K562 (cell line): ENCODE measurements around the gene MIS18A. TPM values are rescaled to one million over a fixed set of nuclear protein-coding genes. Genes with fewer than 3 reads are reported as not detected.

Experiments
- ATF1 ChIP-seq, 2 experiments: fragments of 450-650 bp in 1 of 2; IDR thresholded peaks; 2 replicates each; pipeline ENCODE4 v1.6.1; 2016; ENCODE audit warnings: missing compliant biosample characterization in 1 of 2, missing genetic modification characterization in 1 of 2
- CREM ChIP-seq: IDR thresholded peaks from 2 replicates; pipeline ENCODE4 v1.6.1; 2014; ENCODE audit warnings: antibody characterized with exemption, low read depth
- FOXK1 ChIP-seq: sonication (generic); formaldehyde crosslinking; IDR thresholded peaks from 2 replicates; pipeline ENCODE4 v1.8.0; 2022; ENCODE audit warnings: missing genetic modification reagents, mild to moderate bottlenecking, borderline replicate concordance
- FOXO4 ChIP-seq: fragments of 450-650 bp; formaldehyde crosslinking; IDR thresholded peaks from 2 replicates; pipeline ENCODE4 v1.4.0; 2020; ENCODE audit warnings: mild to moderate bottlenecking, moderate library complexity
- GMEB1 ChIP-seq: fragments of 250-450 bp; sonication (Bioruptor Pico); IDR thresholded peaks from 2 replicates; pipeline ENCODE4 v1.4.0; 2020; ENCODE audit warnings: mild to moderate bottlenecking
- HLTF ChIP-seq: fragments of 450-650 bp; IDR thresholded peaks from 2 replicates; pipeline ENCODE4 v1.6.1; 2016
- KLF10 ChIP-seq: fragments of 250-450 bp; sonication (Bioruptor Pico); IDR thresholded peaks from 2 replicates; pipeline ENCODE4 v1.6.1; 2021; ENCODE audit warnings: matching md5 sums
- LCOR ChIP-seq: sonication (generic); formaldehyde crosslinking; IDR thresholded peaks from 2 replicates; pipeline ENCODE4 v1.8.0; 2022; ENCODE audit warnings: mild to moderate bottlenecking, missing genetic modification reagents
- MTF1 ChIP-seq: fragments of 250-450 bp; sonication (Bioruptor Pico); IDR thresholded peaks from 2 replicates; pipeline ENCODE4 v1.9.0; 2021; ENCODE audit warnings: moderate library complexity, mild to moderate bottlenecking, inconsistent platforms, borderline replicate concordance
- NCOA2 ChIP-seq, 2 experiments: fragments of 450-650 bp; IDR thresholded peaks; 2 replicates each; pipeline ENCODE4 v1.6.1; 2018; ENCODE audit warnings: mild to moderate bottlenecking in 2 of 2, moderate library complexity in 1 of 2; ENCODE audit not compliant: partially characterized antibody in 2 of 2
- POLR2H ChIP-seq: IDR thresholded peaks from 2 replicates; pipeline ENCODE4 v1.6.1; 2016; ENCODE audit warnings: missing genetic modification characterization, low read depth, mild to moderate bottlenecking, control low read depth, missing compliant biosample characterization, moderate library complexity
- SMC3 ChIP-seq: conservative IDR thresholded peaks from 2 replicates; pipeline ENCODE4 v1.6.1; 2011; ENCODE audit warnings: low read depth, low read length, improper control_type of control experiment; ENCODE audit not compliant: insufficient read depth
- SRSF1 ChIP-seq: fragments of 200-400 bp; formaldehyde crosslinking; IDR thresholded peaks from 2 replicates; pipeline ENCODE4 v1.6.1; 2017; ENCODE audit warnings: mild to moderate bottlenecking, low read depth, low read length, moderate library complexity
- ZBTB2 ChIP-seq: fragments of 450-650 bp; IDR thresholded peaks from 2 replicates; pipeline ENCODE4 v1.6.1; 2016; ENCODE audit warnings: antibody characterized with exemption
- ZNF217 ChIP-seq: sonication (generic); formaldehyde crosslinking; IDR thresholded peaks from 2 replicates; pipeline ENCODE4 v1.8.0; 2022; ENCODE audit warnings: mild to moderate bottlenecking, missing genetic modification reagents
- ZNF316 ChIP-seq: fragments of 450-650 bp; IDR thresholded peaks from 2 replicates; pipeline ENCODE4 v1.6.1; 2016
- ZNF395 ChIP-seq: fragments of 200-800 bp; sonication (Bioruptor generic); IDR thresholded peaks from 2 replicates; pipeline ENCODE4 v1.6.1; 2017; ENCODE audit warnings: missing genetic modification characterization, missing compliant biosample characterization
- polyA plus RNA-seq, 8 experiments: library from polyadenylated mRNA; depleted of rRNA in 4 of 8; stranded (reverse) in 5 of 8; unstranded in 3 of 8; fragments of >200 nt; fragmentation: Nextera tagmentation in 2 of 8; fragmentation: Illumina TruSeq in 1 of 8; extraction: Ambion mirVana in 2 of 8; extraction: Trizol in 1 of 8; gene quantifications; 2 replicates each; pipeline versions ENCODE4 v1.2.1 to v1.2.3, GENCODE V29; 2011 to 2014; ENCODE audit warnings: inconsistent platforms in 1 of 8, missing spikeins in 1 of 8
- total RNA-seq, 7 experiments: library from RNA; depleted of rRNA in 6 of 7; stranded (reverse); fragments of >200 nt in 6 of 7; fragmentation: Illumina TruSeq in 2 of 7; extraction: Trizol in 2 of 7; gene quantifications; 2 replicates each; pipeline versions ENCODE4 v1.2.1 to v1.2.3, GENCODE V29; 2011 to 2021; ENCODE audit warnings: low replicate concordance in 1 of 7
- TF ChIP-seq, protein P1 (sequence below): fragments of 150-350 bp; IDR thresholded peaks from 2 replicates; pipeline ENCODE4 v1.6.1; 2014; ENCODE audit warnings: low read depth, mild to moderate bottlenecking, low read length, borderline replicate concordance

MIS18A gene
- total and polyA plus RNA-seq, 9 of the 15 experiments (the other 6 are each of a cell fraction or from before 2014, with no cell fraction given), result 17.7 to 75.3 (median 60.3) TPM

GRCh38 chr21:32278518-32279376 lies at the start of gene MIS18A (continued):
- TF ChIP-seq, protein P1, sequence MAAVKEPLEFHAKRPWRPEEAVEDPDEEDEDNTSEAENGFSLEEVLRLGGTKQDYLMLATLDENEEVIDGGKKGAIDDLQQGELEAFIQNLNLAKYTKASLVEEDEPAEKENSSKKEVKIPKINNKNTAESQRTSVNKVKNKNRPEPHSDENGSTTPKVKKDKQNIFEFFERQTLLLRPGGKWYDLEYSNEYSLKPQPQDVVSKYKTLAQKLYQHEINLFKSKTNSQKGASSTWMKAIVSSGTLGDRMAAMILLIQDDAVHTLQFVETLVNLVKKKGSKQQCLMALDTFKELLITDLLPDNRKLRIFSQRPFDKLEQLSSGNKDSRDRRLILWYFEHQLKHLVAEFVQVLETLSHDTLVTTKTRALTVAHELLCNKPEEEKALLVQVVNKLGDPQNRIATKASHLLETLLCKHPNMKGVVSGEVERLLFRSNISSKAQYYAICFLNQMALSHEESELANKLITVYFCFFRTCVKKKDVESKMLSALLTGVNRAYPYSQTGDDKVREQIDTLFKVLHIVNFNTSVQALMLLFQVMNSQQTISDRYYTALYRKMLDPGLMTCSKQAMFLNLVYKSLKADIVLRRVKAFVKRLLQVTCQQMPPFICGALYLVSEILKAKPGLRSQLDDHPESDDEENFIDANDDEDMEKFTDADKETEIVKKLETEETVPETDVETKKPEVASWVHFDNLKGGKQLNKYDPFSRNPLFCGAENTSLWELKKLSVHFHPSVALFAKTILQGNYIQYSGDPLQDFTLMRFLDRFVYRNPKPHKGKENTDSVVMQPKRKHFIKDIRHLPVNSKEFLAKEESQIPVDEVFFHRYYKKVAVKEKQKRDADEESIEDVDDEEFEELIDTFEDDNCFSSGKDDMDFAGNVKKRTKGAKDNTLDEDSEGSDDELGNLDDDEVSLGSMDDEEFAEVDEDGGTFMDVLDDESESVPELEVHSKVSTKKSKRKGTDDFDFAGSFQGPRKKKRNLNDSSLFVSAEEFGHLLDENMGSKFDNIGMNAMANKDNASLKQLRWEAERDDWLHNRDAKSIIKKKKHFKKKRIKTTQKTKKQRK, result no peak
- TF ChIP-seq NCOA2 (IDR thresholded peaks at IDR 0.05; ENCODE audit: partially characterized antibody in 2 of 2), result no peak
- TF ChIP-seq MTF1, result no peak
- TF ChIP-seq ZNF395 (CRISPR knock-in tag), result no peak
- TF ChIP-seq ZNF316, result peak; percentile 74; the same call in 1 of the 2 replicates
- no peak for TF ChIP-seq ATF1 (CRISPR knock-in tag; IDR thresholded peaks at IDR 0.05)
- TF ChIP-seq ATF1 (tag; IDR thresholded peaks at IDR 0.05), result peak; percentile 84
- no peak for TF ChIP-seq FOXO4 (CRISPR knock-in tag)
- TF ChIP-seq POLR2H (tag), result peak; percentile 15; the same call in 1 of the 2 replicates
- peak; percentile 84 for TF ChIP-seq HLTF
- TF ChIP-seq CREM, result peak; percentile 34; the same call in 1 of the 2 replicates
- TF ChIP-seq ZBTB2, result peak; percentile 100
- no peak for TF ChIP-seq SMC3
- TF ChIP-seq FOXK1 (CRISPR knock-in tag), result no peak
- TF ChIP-seq SRSF1, result no peak
- no peak for TF ChIP-seq LCOR (CRISPR knock-in tag)
- TF ChIP-seq ZNF217, result no peak
- no peak for TF ChIP-seq KLF10 (CRISPR knock-in tag)
- peak; percentile 56; the same call in 1 of the 2 replicates for TF ChIP-seq GMEB1 (CRISPR knock-in tag)
